ENCODE results near the gene RPS6KL1. TPM values are rescaled to one million over a fixed set of nuclear protein-coding genes. Genes with fewer than 3 reads are reported as not detected.

RPS6KL1 gene
- total RNA-seq, 8 experiments from 2014 or later = 1.6 to 45.1 (median 29.0) TPM

GRCh38 chr14:74949191-74949601 is 26.1 kb upstream of the RPS6KL1 start:
- peaks cover 17 to 31% of the 10 kb centered on the region in 2 donors for H3K4me1 ChIP-seq (replicated peaks in 1 of 2)
- ATAC-seq (replicated peaks in 6 of 8) = no peak
- H3K27ac ChIP-seq = no peak overlapping the region
- 60 to 100% (median 84%) methylated on average over 1 to 12 of the region's 16 CpGs; no CpG with 5 or more reads in 6 of the 10 experiments for WGBS, 10 experiments
- H3K4me3 ChIP-seq = no peak overlapping the region
- in situ Hi-C loops (cut with MboI; ENCODE audit: low pct_unique_long_range_greater_than_20kb in 2 of 9, low sequenced_read_pairs in 9 of 9, unreplicated experiment in 9 of 9) = loop anchor here in 1 of 9 experiments (25.0 kb wide), 1 partner anchor 138 kb away; no protein-coding TSS in a partner anchor

GRCh38 chr14:74948228-74949175 is 25.4 kb upstream of the RPS6KL1 start:
- H3K4me3 ChIP-seq = no peak overlapping the region
- H3K27ac ChIP-seq = no peak overlapping the region
- peaks cover 10 to 24% of the 10 kb centered on the region in 2 donors for H3K4me1 ChIP-seq (replicated peaks in 1 of 2)
- WGBS, 10 experiments = 50 to 100% (median 80%) methylated on average over 1 to 13 of the region's 23 CpGs; no CpG with 5 or more reads in 3 of the 10 experiments
- in situ Hi-C loops (cut with MboI; ENCODE audit: low pct_unique_long_range_greater_than_20kb in 2 of 9, low sequenced_read_pairs in 9 of 9, unreplicated experiment in 9 of 9) = loop anchor here in 1 of 9 experiments (25.0 kb wide), 1 partner anchor 139 kb away; no protein-coding TSS in a partner anchor
- ATAC-seq (replicated peaks in 6 of 8) = peak in 1 of 8 experiments; percentile 21

- in situ Hi-C loops (cut with MboI; ENCODE audit: low pct_unique_long_range_greater_than_20kb in 2 of 9, low sequenced_read_pairs in 9 of 9, unreplicated experiment in 9 of 9) = loop anchor here in 1 of 9 experiments (25.0 kb wide), 1 partner anchor 140 kb away; no protein-coding TSS in a partner anchor
- no peak overlapping the region for H3K27ac ChIP-seq
Observed at GRCh38 chr14:74947353-74948227, 24.5 kb upstream of the RPS6KL1 start.

DNA sequence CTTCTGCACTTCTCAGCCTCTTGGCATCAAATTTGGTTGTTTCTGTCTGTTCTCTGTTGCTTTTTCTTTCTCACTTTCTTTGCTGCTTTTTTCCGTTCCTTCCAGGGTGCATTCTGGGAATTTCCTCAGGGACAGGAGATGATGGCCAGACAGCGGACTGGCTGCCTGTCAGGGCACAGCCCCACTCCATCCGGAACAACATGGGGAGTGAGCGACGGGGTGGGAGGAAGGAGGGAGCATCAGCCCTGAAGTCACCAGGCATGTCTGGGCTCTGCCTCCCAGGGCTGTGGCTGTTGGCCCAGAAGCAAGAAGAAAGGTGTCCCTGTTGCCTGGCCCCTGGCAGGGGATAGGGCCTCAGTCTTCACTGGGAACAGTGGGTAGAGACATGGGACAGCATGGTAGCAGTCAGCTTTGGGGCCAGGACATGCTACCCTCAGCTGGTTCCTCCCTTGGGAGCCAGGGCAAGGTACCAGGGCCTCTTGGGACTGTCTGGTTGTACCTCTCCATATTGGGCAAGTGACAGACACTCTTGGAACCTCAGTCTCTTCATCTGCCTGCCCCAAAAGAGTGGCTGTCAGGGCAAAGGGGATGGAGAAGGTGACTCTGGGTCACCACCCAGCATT is 23.7 kb upstream of the RPS6KL1 start:
- WGBS, 10 experiments = 34 to 100% (median 46%) methylated on average over 2 to 4 of the region's 5 CpGs; no CpG with 5 or more reads in 6 of the 10 experiments
- in situ Hi-C loops (cut with MboI; ENCODE audit: low pct_unique_long_range_greater_than_20kb in 2 of 9, low sequenced_read_pairs in 9 of 9, unreplicated experiment in 9 of 9) = loop anchor here in 1 of 9 experiments (25.0 kb wide), 1 partner anchor 141 kb away; no protein-coding TSS in a partner anchor
- no peak overlapping the region for H3K4me3 ChIP-seq
- peak; percentile 8 to 50 (median 18) for ATAC-seq (replicated peaks in 6 of 8)
- H3K27ac ChIP-seq = peak overlapping the region in 1 of 2 donors; percentile 23
- peaks cover 15 to 25% of the 10 kb centered on the region in 2 donors for H3K4me1 ChIP-seq (replicated peaks in 1 of 2)

More at GRCh38 chr14:74947353-74948227, 24.5 kb upstream of the RPS6KL1 start:
- no peak overlapping the region for H3K4me3 ChIP-seq
- no peak for ATAC-seq (replicated peaks in 6 of 8)
- H3K4me1 ChIP-seq (replicated peaks in 1 of 2) = peaks cover 10 to 20% of the 10 kb centered on the region in 2 donors
- 17 to 100% (median 91%) methylated on average over 1 to 5 of the region's 13 CpGs for WGBS, 10 experiments

- peak; percentile 66 to 91 (median 74) for ATAC-seq (replicated peaks in 6 of 8)
Observed at GRCh38 chr14:74945852-74946658, 23.0 kb upstream of the RPS6KL1 start.

GRCh38 chr14:74945261-74945851 is 22.3 kb upstream of the RPS6KL1 start:
- Histone ChIP-seq H3K27ac (no peak overlapping the region), H3K4me3 (no peak overlapping the region), H3K4me1 (replicated peaks in 1 of 2) (peaks cover 11 to 20% of the 10 kb centered on the region in 2 donors)
- in situ Hi-C loops (cut with MboI; ENCODE audit: low pct_unique_long_range_greater_than_20kb in 2 of 9, low sequenced_read_pairs in 9 of 9, unreplicated experiment in 9 of 9) = loop anchor here in 1 of 9 experiments (25.0 kb wide), 1 partner anchor 142 kb away; no protein-coding TSS in a partner anchor
- WGBS, 10 experiments = 33 to 100% (median 68%) methylated on average over 2 to 12 of the region's 17 CpGs; no CpG with 5 or more reads in 2 of the 10 experiments
- ATAC-seq (replicated peaks in 6 of 8) = peak in 1 of 8 experiments; percentile 13

More at GRCh38 chr14:74945852-74946658, 23.0 kb upstream of the RPS6KL1 start:
- Histone ChIP-seq H3K4me3 (no peak overlapping the region), H3K4me1 (replicated peaks in 1 of 2) (peaks cover 11 to 24% of the 10 kb centered on the region in 2 donors), H3K27ac (peak overlapping the region in 1 of 2 donors; percentile 23)
- 14 to 77% (median 46%) methylated on average over 3 to 8 of the region's 17 CpGs; no CpG with 5 or more reads in 4 of the 10 experiments for WGBS, 10 experiments
- in situ Hi-C loops (cut with MboI; ENCODE audit: low pct_unique_long_range_greater_than_20kb in 2 of 9, low sequenced_read_pairs in 9 of 9, unreplicated experiment in 9 of 9) = loop anchor here in 1 of 9 experiments (25.0 kb wide), 1 partner anchor 141 kb away; no protein-coding TSS in a partner anchor

GRCh38 chr14:74942608-74943007 is 19.5 kb upstream of the RPS6KL1 start:
- ATAC-seq (replicated peaks in 6 of 8) = no peak
- H3K27ac ChIP-seq = peak overlapping the region in 1 of 2 donors; percentile 70
- WGBS, 10 experiments = 83% methylated on average over 4 of the region's 11 CpGs; no CpG with 5 or more reads in 9 of the 10 experiments
- in situ Hi-C loops (cut with MboI; ENCODE audit: low pct_unique_long_range_greater_than_20kb in 2 of 9, low sequenced_read_pairs in 9 of 9, unreplicated experiment in 9 of 9) = loop anchor here in 1 of 9 experiments (25.0 kb wide), 1 partner anchor 145 kb away; no protein-coding TSS in a partner anchor
- peaks cover 11 to 20% of the 10 kb centered on the region in 2 donors for H3K4me1 ChIP-seq (replicated peaks in 1 of 2)
- H3K4me3 ChIP-seq = no peak overlapping the region

- ATAC-seq (replicated peaks in 6 of 8) = peak in 5 of 8 experiments; percentile 19 to 31 (median 26)
- Histone ChIP-seq H3K27ac (peak overlapping the region in 1 of 2 donors; percentile 70), H3K4me3 (no peak overlapping the region), H3K4me1 (replicated peaks in 1 of 2) (peaks cover 11 to 20% of the 10 kb centered on the region in 2 donors)
- 73 to 100% (median 79%) methylated on average over 4 to 7 of the region's 12 CpGs; no CpG with 5 or more reads in 7 of the 10 experiments for WGBS, 10 experiments
- in situ Hi-C loops (cut with MboI; ENCODE audit: low pct_unique_long_range_greater_than_20kb in 2 of 9, low sequenced_read_pairs in 9 of 9, unreplicated experiment in 9 of 9) = loop anchor here in 1 of 9 experiments (25.0 kb wide), 1 partner anchor 145 kb away; no protein-coding TSS in a partner anchor
Observed at GRCh38 chr14:74942181-74942580, 19.1 kb upstream of the RPS6KL1 start.

DNA sequence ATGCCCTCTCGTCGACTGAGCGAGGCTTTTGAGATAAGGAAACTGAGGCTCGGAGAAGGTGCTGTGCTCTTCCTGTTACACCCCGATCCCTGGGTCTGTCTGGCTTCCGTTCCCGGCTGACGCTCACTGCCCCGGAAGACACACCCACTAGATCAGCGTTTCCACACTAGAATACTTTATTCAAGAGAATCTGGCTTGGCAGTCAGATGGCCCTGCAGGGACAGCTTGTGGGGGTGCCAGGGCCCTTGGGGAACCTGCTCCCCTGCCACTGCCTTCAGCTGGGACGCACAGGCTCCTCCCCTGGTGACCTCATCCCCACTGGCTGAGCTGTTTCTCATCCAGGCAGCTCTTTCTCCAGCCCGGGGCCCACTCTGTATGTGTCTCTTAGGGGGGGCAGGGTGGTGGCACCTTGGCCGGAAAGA is 18.6 kb upstream of the RPS6KL1 start:
- Histone ChIP-seq H3K27ac (peak overlapping the region in 1 of 2 donors; percentile 70), H3K4me3 (no peak overlapping the region), H3K4me1 (replicated peaks in 1 of 2) (peaks cover 11 to 19% of the 10 kb centered on the region in 2 donors)
- peak; percentile 57 to 96 (median 93) for ATAC-seq (replicated peaks in 6 of 8)
- in situ Hi-C loops (cut with MboI; ENCODE audit: low pct_unique_long_range_greater_than_20kb in 2 of 9, low sequenced_read_pairs in 9 of 9, unreplicated experiment in 9 of 9) = loop anchor here in 1 of 9 experiments (25.0 kb wide), 1 partner anchor 146 kb away; no protein-coding TSS in a partner anchor
- WGBS, 10 experiments = 0 to 68% (median 51%) methylated on average over 1 to 8 of the region's 13 CpGs; no CpG with 5 or more reads in 2 of the 10 experiments

DNA sequence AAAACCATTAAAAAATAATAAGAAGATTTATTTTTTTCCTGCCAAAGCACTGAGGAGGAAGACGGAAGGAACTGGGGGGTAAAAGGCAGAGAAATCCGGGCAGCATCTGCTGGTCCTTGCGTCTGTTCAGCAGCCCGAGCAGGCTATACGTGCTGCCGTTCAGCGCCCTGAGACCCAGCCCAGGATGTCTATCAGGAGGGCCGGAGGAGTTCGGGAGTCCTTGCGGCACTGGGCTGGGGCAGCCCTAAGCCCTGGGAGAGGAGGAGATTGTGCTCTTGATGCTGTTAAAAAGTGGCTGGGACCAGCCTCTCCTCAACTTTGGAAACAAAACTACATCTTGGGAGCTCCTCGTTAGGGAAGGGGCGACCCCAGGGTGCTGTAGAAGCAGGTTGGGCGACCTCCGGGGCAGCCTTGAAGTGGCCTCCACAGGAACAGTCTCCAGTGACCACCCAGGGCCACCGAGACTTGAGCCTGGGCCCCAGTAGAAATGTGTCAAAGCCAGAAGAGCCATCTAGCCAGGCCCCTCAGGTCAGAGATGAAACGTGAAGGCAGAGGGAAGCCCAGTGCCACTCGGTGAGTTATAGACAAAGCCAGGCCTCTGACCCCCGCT is 18.0 kb upstream of the RPS6KL1 start:
- Histone ChIP-seq H3K27ac (peak overlapping the region in 1 of 2 donors; percentile 70), H3K4me1 (replicated peaks in 1 of 2) (peaks cover 11 to 16% of the 10 kb centered on the region in 2 donors), H3K4me3 (no peak overlapping the region)
- in situ Hi-C loops (cut with MboI; ENCODE audit: low pct_unique_long_range_greater_than_20kb in 2 of 9, low sequenced_read_pairs in 9 of 9, unreplicated experiment in 9 of 9) = loop anchor here in 1 of 9 experiments (25.0 kb wide), 1 partner anchor 146 kb away; no protein-coding TSS in a partner anchor
- peak in 1 of 8 experiments; percentile 2 for ATAC-seq (replicated peaks in 6 of 8)
- 60 to 100% (median 83%) methylated on average over 1 to 5 of the region's 18 CpGs; no CpG with 5 or more reads in 3 of the 10 experiments for WGBS, 10 experiments
